Left hindlimb (tissue), 1 donor: ENCODE measurements around the gene DYNLL2.
"Not testable (repeated sequence)": the region's sequence is repeated elsewhere in the genome, so short reads cannot be mapped to it uniquely, and the experiment has no call there.

Experiments used
- DNase-seq: peaks from one replicate; pipeline ENCODE4 v3.0.0-alpha.2; 2018

The DYNLL2 gene

DNA sequence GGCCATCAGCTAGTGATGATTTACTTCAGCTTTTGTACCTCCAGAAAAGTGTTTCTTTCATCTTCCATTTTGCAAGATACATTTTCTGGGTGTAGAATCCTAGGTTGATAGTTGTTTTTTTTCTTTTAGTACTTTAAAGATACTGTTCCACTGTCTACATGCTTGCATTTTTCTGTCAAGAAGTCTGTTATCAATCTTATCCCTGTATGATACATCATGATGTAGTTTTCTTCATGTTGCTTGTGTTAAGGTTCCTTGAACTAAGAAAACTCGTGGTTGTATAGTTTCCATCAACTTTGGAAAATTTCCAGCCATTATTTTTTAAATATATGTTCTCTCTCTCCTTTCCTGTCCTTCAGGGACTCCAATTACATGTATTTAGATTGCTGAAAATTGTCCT lies 24.1 kb downstream of the DYNLL2 start:
- no peak for DNase-seq

- no peak for DNase-seq
These were observed 26.0 kb downstream of the DYNLL2 start for GRCh38 chr17:58109197-58109596.

DNA sequence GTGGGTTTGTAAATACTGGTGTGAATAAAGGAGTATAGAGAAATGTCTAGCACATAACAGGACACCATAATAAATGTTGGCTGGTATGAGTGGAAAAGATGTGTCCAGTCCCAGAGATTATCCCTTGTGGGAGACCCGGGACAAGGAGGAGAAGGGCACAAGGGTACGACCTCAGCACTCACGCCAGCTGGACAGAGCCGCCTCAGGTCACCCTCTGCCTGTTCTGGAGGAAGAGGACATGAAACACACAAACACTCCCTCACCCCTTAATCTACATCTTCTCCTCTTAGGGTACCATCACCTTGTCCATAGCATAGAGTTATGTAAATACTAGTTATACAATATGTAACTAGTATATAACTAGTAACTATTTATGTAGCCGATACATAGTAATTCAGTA lies 26.8 kb downstream of the DYNLL2 start:
- DNase-seq, result no peak

GRCh38 chr17:58111676-58112075 lies 28.5 kb downstream of the DYNLL2 start:
- DNase-seq, result no peak

GRCh38 chr17:58112970-58113631 lies 29.9 kb downstream of the DYNLL2 start:
- DNase-seq, result peak; percentile 66

DNA sequence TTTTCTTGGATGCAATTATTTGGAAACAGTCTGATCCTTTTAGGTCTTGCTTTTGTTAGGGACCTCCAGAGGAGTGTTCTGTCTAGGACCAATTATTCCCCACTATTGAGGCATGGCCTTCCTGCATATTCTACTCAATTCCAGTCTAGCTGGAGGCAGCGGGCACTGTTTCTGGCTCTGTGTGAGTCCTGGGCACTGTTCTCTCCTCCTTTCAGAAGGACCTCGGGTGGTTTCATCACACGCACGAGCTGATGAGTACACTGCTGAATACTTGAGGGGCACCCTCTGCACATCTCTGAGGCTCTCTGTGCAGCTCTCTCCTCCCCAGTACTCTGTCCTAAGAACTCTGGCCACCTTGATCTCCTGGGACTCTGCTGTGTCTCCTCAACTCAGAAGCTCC lies 30.7 kb downstream of the DYNLL2 start:
- no peak for DNase-seq

GRCh38 chr17:58117382-58117781 lies 34.2 kb downstream of the DYNLL2 start:
- DNase-seq, result no peak

- no peak for DNase-seq
These were observed 36.3 kb downstream of the DYNLL2 start for GRCh38 chr17:58119491-58119890.

GRCh38 chr17:58120195-58120822 lies 37.1 kb downstream of the DYNLL2 start:
- peak; percentile 37 for DNase-seq

DNA sequence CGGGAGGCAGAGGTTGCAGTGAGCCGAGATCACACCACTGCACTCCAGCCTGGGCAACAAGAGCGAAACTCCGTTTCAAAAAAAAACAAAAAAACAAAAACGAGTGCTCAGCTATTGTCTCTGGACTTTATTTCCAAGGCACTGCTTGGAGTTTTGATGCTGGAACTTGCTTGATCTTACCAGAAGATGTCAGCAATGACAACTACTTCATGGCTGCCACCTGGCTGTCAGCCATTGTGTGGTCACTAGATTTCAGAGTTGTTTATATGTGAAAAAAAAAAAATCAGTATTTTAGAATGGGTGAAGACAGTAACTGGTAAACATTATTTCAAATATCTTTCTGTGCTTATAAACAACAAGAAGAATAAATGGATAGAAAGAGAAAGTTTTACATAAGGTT lies 38.7 kb downstream of the DYNLL2 start:
- no peak for DNase-seq

GRCh38 chr17:58127846-58128245 lies 44.6 kb downstream of the DYNLL2 start:
- DNase-seq, result no peak

DNA sequence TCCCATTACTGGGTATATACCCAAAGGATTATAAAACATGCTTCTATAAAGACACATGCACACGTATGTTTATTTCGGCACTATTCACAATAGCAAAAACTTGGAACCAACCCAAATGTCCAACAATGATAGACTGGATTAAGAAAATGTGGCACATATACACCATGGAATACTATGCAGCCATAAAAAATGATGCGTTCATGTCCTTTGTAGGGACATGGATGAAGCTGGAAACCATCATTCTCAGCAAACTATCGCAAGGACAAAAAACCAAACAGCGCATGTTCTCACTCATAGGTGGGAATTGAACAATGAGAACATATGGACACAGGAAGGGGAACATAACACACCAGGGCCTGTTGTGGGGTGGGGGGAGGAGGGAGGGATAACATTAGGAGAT lies 49.5 kb downstream of the DYNLL2 start:
- DNase-seq, result not testable (repeated sequence)

GRCh38 chr17:58136669-58137279 lies 53.6 kb downstream of the DYNLL2 start:
- DNase-seq, result no peak

DNA sequence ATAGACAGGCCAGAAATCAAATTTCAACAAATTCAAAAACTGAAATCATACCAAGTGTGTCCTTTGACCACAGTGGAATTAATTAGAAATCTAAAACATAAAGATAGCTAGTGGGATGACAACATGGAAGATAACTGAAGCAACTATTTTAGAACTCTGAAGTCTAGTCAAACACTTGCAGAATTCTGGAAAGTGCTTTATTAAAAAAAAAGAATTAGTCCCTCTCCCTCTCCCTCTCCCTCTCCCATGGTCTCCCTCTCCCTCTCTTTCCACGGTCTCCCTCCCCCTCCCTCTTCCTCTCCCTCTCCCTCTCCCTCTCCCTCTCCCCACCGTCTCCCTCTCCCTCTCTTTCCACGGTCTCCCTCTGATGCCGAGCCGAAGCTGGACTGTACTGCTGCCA lies 58.3 kb downstream of the DYNLL2 start:
- DNase-seq, result no peak

DNA sequence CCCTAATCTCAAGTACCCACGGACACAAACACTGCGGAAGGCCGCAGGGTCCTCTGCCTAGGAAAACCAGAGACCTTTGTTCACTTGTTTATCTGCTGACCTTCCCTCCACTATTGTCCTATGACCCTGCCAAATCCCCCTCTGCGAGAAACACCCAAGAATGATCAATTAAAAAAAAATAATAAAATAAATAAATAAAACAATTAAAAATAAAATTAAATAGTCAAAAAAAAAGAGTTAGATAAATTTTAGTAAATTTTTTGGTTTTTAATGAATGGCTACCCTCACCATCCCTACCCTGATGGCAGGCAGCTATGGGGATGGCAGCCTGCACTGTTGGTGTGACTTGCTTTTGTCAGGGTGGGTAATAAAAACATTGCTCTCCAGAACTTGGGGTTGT lies 60.1 kb downstream of the DYNLL2 start:
- DNase-seq, result not testable (repeated sequence)

- no peak for DNase-seq
These were observed 61.6 kb downstream of the DYNLL2 start for GRCh38 chr17:58144801-58145200.
